K562 (cell line): ENCODE results near the gene ITPR2. TPM values are rescaled to one million over a fixed set of nuclear protein-coding genes. Genes with fewer than 3 reads are reported as not detected.

Experiments
- ATAC-seq: fragments of 200-7000 bp; cut with Tn5 transposase; 3 replicates; pipeline ENCODE4 v1.9.1; 2020; ENCODE audit warnings: moderate library complexity
- BruUV-seq: library from RNA; stranded (reverse); fragments of 400-500 nt; replicated peaks from 2 replicates; lab custom pipeline; 2021; lab: Mats Ljungman, UMichigan
- CTCF ChIA-PET: fragments of 300-600 bp; formaldehyde crosslinking; extraction: SDS; loops from one replicate; lab custom pipeline; 2021; ENCODE audit warnings: low intra/inter-chr PET ratio; lab: Yijun Ruan, JAX
- POLR2A ChIA-PET: fragments of 300-600, 350-650 bp; sonication (Branson Sonifier 250); formaldehyde crosslinking; extraction: SDS; loops from one replicate; lab custom pipeline; 2021; ENCODE audit warnings: antibody characterized with exemption, inconsistent platforms; lab: Yijun Ruan, JAX
- DNase-seq, 4 experiments: peaks; one replicate each; pipeline versions ENCODE4 v3.0.0 to v3.0.0-alpha.2; 2011 to 2018; ENCODE audit warnings: low spot score in 3 of 4, mixed read lengths in 3 of 4; ENCODE audit errors: extremely low read depth in 1 of 4
- FAIRE-seq: peaks from 2 replicates; lab custom pipeline; 2011; peaks lifted over from hg19 to GRCh38; lab: Jason Lieb, UNC
- H2AFZ ChIP-seq: 2 replicates; pipeline ENCODE4 v1.6.0; 2011; ENCODE audit warnings: low read depth, low read length, control low read depth, inconsistent platforms
- H3K27ac ChIP-seq: fragments of 200-600 bp; 3 replicates; pipeline ENCODE4 v1.8.0; 2011; ENCODE audit warnings: low read depth, mild to moderate bottlenecking, control low read depth, inconsistent platforms, low read length, moderate library complexity, mixed read lengths; ENCODE audit errors: extremely low read depth
- H3K27me3 ChIP-seq, 2 experiments: fragments of 300-600 bp in 1 of 2; 2 replicates in 1 of 2; 3 replicates in 1 of 2; pipeline versions ENCODE4 v1.6.0 to v1.8.0; 2011; ENCODE audit warnings: inconsistent platforms in 2 of 2, low read length in 2 of 2, mild to moderate bottlenecking in 1 of 2, mixed read lengths in 1 of 2, moderate library complexity in 1 of 2; ENCODE audit not compliant: control insufficient read depth in 2 of 2, insufficient read depth in 2 of 2
- H3K36me3 ChIP-seq: fragments of 300-600 bp; 3 replicates; pipeline ENCODE4 v1.8.0; 2011; ENCODE audit warnings: mild to moderate bottlenecking, low read length, inconsistent platforms; ENCODE audit not compliant: control insufficient read depth, insufficient read depth
- H3K4me1 ChIP-seq, 2 experiments: fragments of 200-600 bp in 1 of 2; replicated peaks in 1 of 2; 2 replicates in 1 of 2; 3 replicates in 1 of 2; pipeline versions ENCODE4 v1.5.1 to v1.8.0; 2011; ENCODE audit warnings: inconsistent platforms in 2 of 2, low read length in 2 of 2, mild to moderate bottlenecking in 1 of 2, mixed read lengths in 1 of 2, moderate library complexity in 1 of 2; ENCODE audit not compliant: control insufficient read depth in 2 of 2, insufficient read depth in 2 of 2
- H3K4me2 ChIP-seq: 2 replicates; pipeline ENCODE4 v1.6.1; 2011; ENCODE audit warnings: low read length, control low read depth, inconsistent platforms, mixed read lengths; ENCODE audit not compliant: insufficient read depth
- H3K4me3 ChIP-seq: fragments of 200-600 bp; sonication (generic), shearing (Covaris generic); 2 replicates; pipeline ENCODE4 v1.5.1; 2016; ENCODE audit warnings: control low read depth, inconsistent platforms
- H3K79me2 ChIP-seq: fragments of 200-600 bp; 3 replicates; pipeline ENCODE4 v1.8.0; 2011; ENCODE audit warnings: low read length, inconsistent platforms; ENCODE audit not compliant: control insufficient read depth, insufficient read depth
- H3K9ac ChIP-seq, 2 experiments: 2 replicates each; pipeline versions ENCODE4 v1.6.0 to v1.6.1; 2011; ENCODE audit warnings: low read depth in 2 of 2, low read length in 2 of 2, control low read depth in 1 of 2, inconsistent platforms in 1 of 2, mild to moderate bottlenecking in 1 of 2, mixed read lengths in 1 of 2; ENCODE audit not compliant: insufficient read depth in 1 of 2
- H3K9me1 ChIP-seq: one replicate; pipeline ENCODE4 v1.6.0; 2011; ENCODE audit warnings: inconsistent platforms, mild to moderate bottlenecking, low read length, moderate library complexity; ENCODE audit not compliant: control insufficient read depth, insufficient read depth
- H3K9me3 ChIP-seq: replicated peaks from 2 replicates; pipeline ENCODE4 v1.5.1; 2011; ENCODE audit warnings: low read depth, low read length, inconsistent platforms; ENCODE audit not compliant: control insufficient read depth, insufficient read depth
- H4K20me1 ChIP-seq: replicated peaks from 2 replicates; pipeline ENCODE4 v1.6.1; 2011; ENCODE audit warnings: low read length, inconsistent platforms, mixed read lengths; ENCODE audit not compliant: control insufficient read depth, insufficient read depth
- ESRRB ChIP-seq: fragments of 250-450 bp; sonication (Bioruptor Pico); IDR thresholded peaks from 2 replicates; pipeline ENCODE4 v1.5.0; 2020; ENCODE audit warnings: mild to moderate bottlenecking, moderate library complexity, borderline replicate concordance
- PCBP2 ChIP-seq: fragments of 200-400 bp; formaldehyde crosslinking; IDR thresholded peaks from 2 replicates; pipeline ENCODE4 v1.6.1; 2018; ENCODE audit warnings: low read length, low read depth, mild to moderate bottlenecking, moderate library complexity; ENCODE audit not compliant: poor library complexity, severe bottlenecking
- WGBS: fragments of 100-300 bp; shearing (Covaris generic); methylation state at CpG from one replicate; pipeline ENCODE4 v1.1.6; 2016; ENCODE audit warnings: low coverage, mixed read lengths; ENCODE audit not compliant: insufficient coverage; ENCODE audit errors: missing lambda C conversion rate; 5-methylcytosine and 5-hydroxymethylcytosine counted together
- in situ Hi-C: fragments of 300-500 bp; cut with MboI; formaldehyde crosslinking; loops from 4 replicates; pipeline ENCODE4 v1.15.0; 2018; ENCODE audit warnings: inconsistent platforms, mixed read lengths
- intact Hi-C: fragments of 100-400 bp; cut with micrococcal nuclease; formaldehyde crosslinking; loops from 2 replicates; pipeline ENCODE4 v1.14.2; 2022
- polyA plus RNA-seq, 8 experiments: library from polyadenylated mRNA; depleted of rRNA in 4 of 8; stranded (reverse) in 5 of 8; unstranded in 3 of 8; fragments of >200 nt; fragmentation: Nextera tagmentation in 2 of 8; fragmentation: Illumina TruSeq in 1 of 8; extraction: Ambion mirVana in 2 of 8; extraction: Trizol in 1 of 8; gene quantifications; 2 replicates each; pipeline versions ENCODE4 v1.2.1 to v1.2.3, GENCODE V29; 2011 to 2014; ENCODE audit warnings: inconsistent platforms in 1 of 8, missing spikeins in 1 of 8
- total RNA-seq, 7 experiments: library from RNA; depleted of rRNA in 6 of 7; stranded (reverse); fragments of >200 nt in 6 of 7; fragmentation: Illumina TruSeq in 2 of 7; extraction: Trizol in 2 of 7; gene quantifications; 2 replicates each; pipeline versions ENCODE4 v1.2.1 to v1.2.3, GENCODE V29; 2011 to 2021; ENCODE audit warnings: low replicate concordance in 1 of 7
- TF ChIP-seq, protein P1 (sequence below): IDR thresholded peaks from 2 replicates; pipeline ENCODE4 v1.6.1; 2016; ENCODE audit warnings: missing genetic modification characterization, missing compliant biosample characterization

The ITPR2 gene
- total and polyA plus RNA-seq, 9 of the 15 experiments (the other 6 are each of a cell fraction or from before 2014, with no cell fraction given): 0.21 to 3.3 (median 0.95) TPM

DNA sequence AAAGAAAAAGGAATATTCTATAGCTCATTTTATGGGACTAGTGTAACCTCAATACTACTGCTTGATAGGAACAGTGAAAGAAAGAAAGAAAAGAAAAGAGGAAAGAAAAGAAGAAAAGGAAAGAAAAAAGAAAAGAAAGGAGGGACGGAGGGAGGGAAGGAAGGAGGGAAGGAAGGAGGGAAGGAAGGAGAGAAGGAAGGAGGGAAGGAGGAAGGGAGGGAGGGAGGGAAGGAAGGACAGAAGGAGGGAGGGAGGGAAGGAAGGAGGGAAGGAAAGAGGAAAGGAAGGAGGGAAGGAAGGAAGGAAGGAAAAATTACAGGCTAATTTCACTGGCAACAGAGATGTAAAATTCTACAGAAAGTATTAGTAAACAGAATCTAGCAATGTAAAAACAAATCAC lies 215.5 kb downstream of the ITPR2 start:
- TF ChIP-seq ESRRB (no peak), PCBP2 (peak; percentile 74)
- TF ChIP-seq, protein P1, sequence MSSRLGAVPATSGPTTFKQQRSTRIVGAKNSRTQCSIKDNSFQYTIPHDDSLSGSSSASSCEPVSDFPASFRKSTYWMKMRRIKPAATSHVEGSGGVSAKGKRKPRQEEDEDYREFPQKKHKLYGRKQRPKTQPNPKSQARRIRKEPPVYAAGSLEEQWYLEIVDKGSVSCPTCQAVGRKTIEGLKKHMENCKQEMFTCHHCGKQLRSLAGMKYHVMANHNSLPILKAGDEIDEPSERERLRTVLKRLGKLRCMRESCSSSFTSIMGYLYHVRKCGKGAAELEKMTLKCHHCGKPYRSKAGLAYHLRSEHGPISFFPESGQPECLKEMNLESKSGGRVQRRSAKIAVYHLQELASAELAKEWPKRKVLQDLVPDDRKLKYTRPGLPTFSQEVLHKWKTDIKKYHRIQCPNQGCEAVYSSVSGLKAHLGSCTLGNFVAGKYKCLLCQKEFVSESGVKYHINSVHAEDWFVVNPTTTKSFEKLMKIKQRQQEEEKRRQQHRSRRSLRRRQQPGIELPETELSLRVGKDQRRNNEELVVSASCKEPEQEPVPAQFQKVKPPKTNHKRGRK (tag): peak; percentile 49; the same call in 1 of the 2 replicates
- TF ChIP-seq, all 486 proteins: peak for 2
- H3K9me3 ChIP-seq: no peaks in the 10 kb centered on the region
- WGBS: 40% methylated on average over 1 of the region's 1 CpG
- H3K9me1 ChIP-seq: no peaks in the 10 kb centered on the region
- H2AFZ ChIP-seq: no peak overlapping the region
- ATAC-seq: no peak
- H3K36me3 ChIP-seq: no peaks in the 10 kb centered on the region
- no peaks in the 10 kb centered on the region for H3K79me2 ChIP-seq
- H3K27me3 ChIP-seq: no peaks in the 10 kb centered on the region
- no peak for DNase-seq
- no peaks in the 10 kb centered on the region for H4K20me1 ChIP-seq
- ChIA-PET CTCF (no interaction called here), POLR2A (interaction anchor here (1.2 kb wide), 1 partner anchor 10 kb away, joined by 3 read pairs; no protein-coding TSS in a partner anchor)
- no peak overlapping the region for H3K4me2 ChIP-seq
- H3K27ac ChIP-seq: no peak overlapping the region
- no peak overlapping the region for H3K4me3 ChIP-seq
- H3K4me1 ChIP-seq: no peaks in the 10 kb centered on the region; a peak in 1 of 5 replicates
- no peak overlapping the region for H3K9ac ChIP-seq
- BruUV-seq: no TSS peak
- FAIRE-seq: no peak
- intact Hi-C loops: no loop called here
- in situ Hi-C loops: no loop called here
